Neural crest cell (in vitro differentiated cells): ENCODE measurements around the gene MOCOS. TPM values are rescaled to one million over a fixed set of nuclear protein-coding genes. Genes with fewer than 3 reads are reported as not detected.

Experiments used
- DNase-seq: peaks from one replicate; pipeline ENCODE4 v3.0.0; 2021; ENCODE audit warnings: low read depth, mixed read lengths, low spot score
- H3K27ac Mint-ChIP-seq: one replicate; pipeline ENCODE4 v1.8.0; 2021; ENCODE audit warnings: mild to moderate bottlenecking, mixed read lengths; ENCODE audit not compliant: unreplicated experiment
- H3K27me3 Mint-ChIP-seq: 2 replicates; pipeline ENCODE4 v1.8.0; 2021; ENCODE audit warnings: low read depth, mild to moderate bottlenecking, mixed read lengths
- H3K36me3 Mint-ChIP-seq: 2 replicates; pipeline ENCODE4 v1.8.0; 2021; ENCODE audit warnings: low read depth, mild to moderate bottlenecking, mixed read lengths
- H3K4me1 Mint-ChIP-seq: 2 replicates; pipeline ENCODE4 v1.8.0; 2021; ENCODE audit warnings: mixed read lengths
- H3K4me3 Mint-ChIP-seq: one replicate; pipeline ENCODE4 v1.8.0; 2021; ENCODE audit warnings: mild to moderate bottlenecking, mixed read lengths
- H3K9me3 Mint-ChIP-seq: 2 replicates; pipeline ENCODE4 v1.8.0; 2021; ENCODE audit warnings: mixed read lengths
- CTCF ChIP-seq: fragments of 200-600 bp; sonication (generic); conservative IDR thresholded peaks from 2 replicates; pipeline ENCODE4 v1.5.0; 2021; ENCODE audit warnings: antibody characterized with exemption, mild to moderate bottlenecking
- total RNA-seq: library from RNA; stranded (reverse); gene quantifications from 2 replicates; pipeline ENCODE4 v1.2.1, GENCODE V29; 2021

MOCOS gene
- total RNA-seq, 1 donor from 2014 or later = 2.6 TPM

- no peak overlapping the region for H3K4me3 Mint-ChIP-seq
- peaks cover 3% of the 10 kb centered on the region for H3K36me3 Mint-ChIP-seq
- DNase-seq = no peak
- peaks cover 51% of the 10 kb centered on the region for H3K4me1 Mint-ChIP-seq
- no peaks in the 10 kb centered on the region for H3K9me3 Mint-ChIP-seq
- no peak for TF ChIP-seq CTCF
- H3K27me3 Mint-ChIP-seq = no peaks in the 10 kb centered on the region
- H3K27ac Mint-ChIP-seq = peak overlapping the region; percentile 35
Measured at GRCh38 chr18:36311026-36311570, 123.8 kb downstream of the MOCOS start.

GRCh38 chr18:36312806-36313395, 125.6 kb downstream of the MOCOS start:
- DNase-seq = no peak
- Mint-ChIP-seq H3K4me3 (no peak overlapping the region), H3K27me3 (no peaks in the 10 kb centered on the region), H3K27ac (no peak overlapping the region), H3K4me1 (peaks cover 40% of the 10 kb centered on the region), H3K36me3 (peaks cover 7% of the 10 kb centered on the region), H3K9me3 (peaks cover 5% of the 10 kb centered on the region)
- no peak for TF ChIP-seq CTCF

GRCh38 chr18:36314098-36314497, 126.8 kb downstream of the MOCOS start:
- Mint-ChIP-seq H3K9me3 (peaks cover 13% of the 10 kb centered on the region), H3K4me1 (peaks cover 37% of the 10 kb centered on the region), H3K4me3 (no peak overlapping the region), H3K27ac (no peak overlapping the region), H3K36me3 (peaks cover 16% of the 10 kb centered on the region), H3K27me3 (no peaks in the 10 kb centered on the region)
- TF ChIP-seq CTCF = no peak
- no peak for DNase-seq

GRCh38 chr18:36314754-36315153, 127.5 kb downstream of the MOCOS start:
- Mint-ChIP-seq H3K9me3 (peaks cover 15% of the 10 kb centered on the region), H3K4me3 (no peak overlapping the region)

GRCh38 chr18:36315736-36316135, 128.4 kb downstream of the MOCOS start:
- H3K4me1 Mint-ChIP-seq = peaks cover 32% of the 10 kb centered on the region
- TF ChIP-seq CTCF = no peak

More at GRCh38 chr18:36314754-36315153, 127.5 kb downstream of the MOCOS start:
- H3K36me3 Mint-ChIP-seq = peaks cover 23% of the 10 kb centered on the region
- peaks cover 33% of the 10 kb centered on the region for H3K4me1 Mint-ChIP-seq
- no peak for TF ChIP-seq CTCF
- no peaks in the 10 kb centered on the region for H3K27me3 Mint-ChIP-seq
- no peak for DNase-seq
- no peak overlapping the region for H3K27ac Mint-ChIP-seq

More at GRCh38 chr18:36315736-36316135, 128.4 kb downstream of the MOCOS start:
- Mint-ChIP-seq H3K27ac (peak overlapping the region; percentile 47), H3K36me3 (peaks cover 22% of the 10 kb centered on the region), H3K9me3 (peaks cover 15% of the 10 kb centered on the region), H3K4me3 (no peak overlapping the region), H3K27me3 (no peaks in the 10 kb centered on the region)
- no peak for DNase-seq
